Motor neuron (in vitro differentiated cells): Measurements from ENCODE around the gene CDRT15L2. TPM values are rescaled to one million over a fixed set of nuclear protein-coding genes. Genes with fewer than 3 reads are reported as not detected.
"Not testable (repeated sequence)": the region's sequence is repeated elsewhere in the genome, so short reads cannot be mapped to it uniquely, and the experiment has no call there.

ENCODE experiments used
- ATAC-seq, 8 experiments: fragments of 200-7000 bp; cut with Tn5 transposase; replicated peaks in 6 of 8; 2 replicates each; pipeline ENCODE4 v1.8.0; 2021; ENCODE audit warnings: mild to moderate bottlenecking in 8 of 8, moderate library complexity in 8 of 8
- H3K27ac ChIP-seq, 2 donors: fragments of 250-450 bp; sonication (Bioruptor Pico); 2 replicates each; pipeline ENCODE4 v1.9.0; 2021; ENCODE audit warnings: antibody characterized with exemption in 2 of 2, mild to moderate bottlenecking in 2 of 2, moderate library complexity in 1 of 2
- H3K4me1 ChIP-seq, 2 donors: fragments of 250-450 bp; sonication (Bioruptor Pico); replicated peaks in 1 of 2; 2 replicates each; pipeline ENCODE4 v1.6.1; 2021; ENCODE audit warnings: antibody characterized with exemption in 2 of 2, mild to moderate bottlenecking in 2 of 2, moderate library complexity in 1 of 2
- H3K4me3 ChIP-seq, 5 donors: fragments of 250-450 bp; sonication (Bioruptor Pico); 2 replicates each; pipeline ENCODE4 v1.9.0; 2021; ENCODE audit warnings: antibody characterized with exemption in 5 of 5, mild to moderate bottlenecking in 5 of 5, moderate library complexity in 4 of 5
- WGBS, 10 experiments: fragments of 450-650 bp; shearing (Covaris generic); methylation state at CpG; one replicate each; pipeline ENCODE4 v1.0.0; 2022; 5-methylcytosine and 5-hydroxymethylcytosine counted together
- in situ Hi-C, 9 experiments: fragments of 400-800 bp; cut with MboI; loops; one replicate each; pipeline ENCODE4 v1.15.0; 2021; ENCODE audit warnings: low sequenced_read_pairs in 9 of 9, low pct_unique_long_range_greater_than_20kb in 2 of 9; ENCODE audit not compliant: unreplicated experiment in 9 of 9
- total RNA-seq, 8 experiments: library from RNA; unstranded; fragments of 300-600 nt; gene quantifications; 2 replicates each; pipeline versions ENCODE4 v1.2.3 to v1.2.4, GENCODE V29; 2022

The CDRT15L2 gene
- total RNA-seq, 8 experiments from 2014 or later, result 0.18 to 0.28 TPM; not detected in 6

GRCh38 chr17:20558096-20558495, 21.4 kb upstream of the CDRT15L2 start:
- H3K4me3 ChIP-seq, H3K4me1 ChIP-seq, in situ Hi-C loops, H3K27ac ChIP-seq, ATAC-seq: not testable (repeated sequence)
- 17 to 93% (median 75%) methylated on average over 1 to 5 of the region's 5 CpGs; no CpG with 5 or more reads in 2 of the 10 experiments for WGBS, 10 experiments

- H3K4me3 ChIP-seq, ATAC-seq, H3K27ac ChIP-seq, in situ Hi-C loops, H3K4me1 ChIP-seq: not testable (repeated sequence)
- 40 to 100% (median 93%) methylated on average over 1 to 3 of the region's 9 CpGs; no CpG with 5 or more reads in 6 of the 10 experiments for WGBS, 10 experiments
Observed at GRCh38 chr17:20559018-20559417, 20.5 kb upstream of the CDRT15L2 start.

- H3K4me3 ChIP-seq, result no peak overlapping the region
- ATAC-seq, result no peak
- no peaks in the 10 kb centered on the region for H3K4me1 ChIP-seq
- WGBS, 10 experiments, result 83 to 100% methylated on average over 1 of the region's 3 CpGs; no CpG with 5 or more reads in 8 of the 10 experiments
- no peak overlapping the region for H3K27ac ChIP-seq
- in situ Hi-C loops, result no loop called here
Observed at GRCh38 chr17:20562587-20562986, 16.9 kb upstream of the CDRT15L2 start.

DNA sequence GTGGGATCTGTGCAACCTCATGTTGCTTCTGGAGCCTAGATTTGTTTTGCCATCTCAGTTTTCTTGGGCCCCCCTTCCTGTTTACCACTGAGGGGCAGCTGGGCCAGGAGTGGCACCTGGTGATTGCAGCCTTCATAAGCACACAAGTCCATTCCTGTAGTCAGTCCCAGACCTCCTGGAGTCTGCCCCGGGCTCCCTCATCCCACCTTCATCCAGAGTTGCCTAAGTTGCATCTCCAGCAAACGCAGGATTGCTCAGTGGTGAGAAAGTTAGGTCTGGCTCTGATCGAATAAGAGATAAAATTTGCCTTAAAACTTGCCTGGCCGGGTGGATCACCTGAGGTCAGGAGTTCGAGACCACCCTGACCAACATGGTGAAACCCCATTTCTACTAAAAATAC, 14.3 kb upstream of the CDRT15L2 start:
- H3K4me3 ChIP-seq, ATAC-seq, H3K4me1 ChIP-seq, H3K27ac ChIP-seq, in situ Hi-C loops: not testable (repeated sequence)
- 0 to 93% (median 77%) methylated on average over 1 to 4 of the region's 5 CpGs; no CpG with 5 or more reads in 4 of the 10 experiments for WGBS, 10 experiments

DNA sequence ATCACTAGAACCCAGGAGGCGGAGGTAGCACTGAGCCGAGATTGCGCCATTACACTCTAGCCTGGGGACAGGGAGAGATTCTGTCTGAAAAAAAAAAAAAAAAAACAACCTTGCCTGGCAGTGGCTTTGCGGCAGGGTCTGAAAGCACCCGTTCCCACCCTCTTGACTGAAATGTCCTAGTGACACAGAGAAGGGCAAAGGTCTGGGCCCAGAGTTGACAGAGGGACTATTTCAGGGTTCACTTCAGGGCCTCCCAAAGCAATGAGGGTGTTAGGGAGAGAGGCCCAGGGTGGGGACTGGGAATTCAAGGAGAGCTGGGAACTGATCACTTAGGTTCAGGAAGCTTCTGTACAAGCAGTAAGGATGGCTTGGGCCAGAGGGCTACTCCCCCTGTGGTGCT, 13.8 kb upstream of the CDRT15L2 start:
- Histone ChIP-seq H3K27ac (no peak overlapping the region), H3K4me3 (no peak overlapping the region), H3K4me1 (no peaks in the 10 kb centered on the region)
- WGBS, 10 experiments, result 22 to 100% (median 91%) methylated on average over 1 to 5 of the region's 5 CpGs; no CpG with 5 or more reads in 4 of the 10 experiments
- in situ Hi-C loops, result no loop called here
- no peak for ATAC-seq

GRCh38 chr17:20566736-20567135, 12.8 kb upstream of the CDRT15L2 start:
- peak in 2 of 8 experiments; percentile 29 to 46 for ATAC-seq
- H3K4me3 ChIP-seq, in situ Hi-C loops, H3K4me1 ChIP-seq, H3K27ac ChIP-seq: not testable (repeated sequence)
- whole genome bisulfite sequencing, 10 experiments, result 38 to 80% (median 56%) methylated on average over 2 to 5 of the region's 12 CpGs; no CpG with 5 or more reads in 5 of the 10 experiments

DNA sequence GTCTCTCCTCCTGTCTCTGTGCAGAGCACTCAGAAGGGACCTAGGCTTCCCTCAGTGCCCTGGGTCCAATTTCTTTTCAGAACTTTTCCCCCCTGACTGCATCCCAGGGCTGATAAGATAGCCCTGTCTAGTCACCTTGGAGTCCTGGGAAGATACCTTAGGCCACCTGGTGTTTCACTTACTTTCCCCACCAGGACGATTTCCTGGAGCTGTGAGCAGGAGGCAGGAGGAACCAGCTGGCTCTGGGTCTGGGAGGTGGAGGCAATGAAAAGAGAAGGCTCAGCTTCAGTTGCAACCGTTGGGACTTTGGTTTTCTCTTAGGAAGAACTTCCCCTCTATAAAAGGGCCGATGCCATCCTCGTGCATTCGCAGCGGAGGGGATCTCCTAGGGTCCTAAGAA, 12.1 kb upstream of the CDRT15L2 start:
- H3K4me3 ChIP-seq, in situ Hi-C loops, ATAC-seq, H3K27ac ChIP-seq, H3K4me1 ChIP-seq: not testable (repeated sequence)
- WGBS, 10 experiments, result no CpG with 5 or more reads among the region's 6 CpGs

- H3K4me1 ChIP-seq, in situ Hi-C loops, H3K4me3 ChIP-seq, ATAC-seq, H3K27ac ChIP-seq: not testable (repeated sequence)
- WGBS, 10 experiments, result 60 to 100% (median 90%) methylated on average over 1 to 2 of the region's 8 CpGs; no CpG with 5 or more reads in 7 of the 10 experiments
Observed at GRCh38 chr17:20568604-20569003, 10.9 kb upstream of the CDRT15L2 start.

GRCh38 chr17:20571653-20572052, 7.9 kb upstream of the CDRT15L2 start:
- ATAC-seq, result peak in 2 of 8 experiments; percentile 78 to 90
- in situ Hi-C loops, H3K4me1 ChIP-seq, H3K4me3 ChIP-seq, H3K27ac ChIP-seq: not testable (repeated sequence)
- no CpG with 5 or more reads among the region's 13 CpGs for WGBS, 10 experiments

DNA sequence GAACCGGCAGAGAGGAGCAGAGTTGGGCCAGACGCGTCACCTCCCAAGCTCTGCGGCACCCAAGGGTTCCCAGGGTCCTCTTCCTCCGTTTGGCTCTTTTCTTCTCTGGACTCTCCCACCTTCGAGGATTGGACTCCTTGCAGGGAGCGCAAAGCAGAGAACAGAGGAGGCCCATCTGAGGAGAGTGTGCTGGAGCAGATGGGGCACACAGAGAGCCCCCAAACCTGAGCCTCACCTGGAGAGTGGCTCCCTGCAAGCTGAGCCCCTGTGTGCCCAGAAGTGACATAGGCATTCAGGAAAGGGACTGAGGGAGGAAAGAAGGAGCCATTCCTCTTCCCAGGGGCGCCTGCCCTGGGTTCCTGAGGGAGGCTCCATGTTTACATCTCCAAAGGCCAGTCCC, 6.3 kb upstream of the CDRT15L2 start:
- 20% methylated on average over 1 of the region's 8 CpGs; no CpG with 5 or more reads in 9 of the 10 experiments for WGBS, 10 experiments

DNA sequence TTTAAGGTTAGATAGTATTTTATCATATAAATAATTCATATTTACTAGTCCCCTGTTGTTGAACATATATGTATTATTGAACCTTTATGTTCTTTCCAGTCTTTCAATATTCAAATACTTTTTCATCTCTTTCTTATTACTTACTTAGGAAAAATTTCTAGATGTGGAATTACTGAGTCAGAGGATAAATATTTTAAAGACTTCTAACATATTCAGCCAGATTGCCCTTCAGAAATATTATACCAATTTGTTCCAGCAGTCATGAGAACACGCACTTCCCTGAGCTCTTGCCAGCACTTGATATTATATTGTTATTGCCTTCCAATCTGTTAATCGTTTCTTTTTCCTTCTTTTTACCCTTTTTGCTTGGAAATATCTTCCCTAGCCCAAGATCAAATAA, 4.5 kb upstream of the CDRT15L2 start:
- H3K27ac ChIP-seq, in situ Hi-C loops, ATAC-seq, H3K4me1 ChIP-seq, H3K4me3 ChIP-seq: not testable (repeated sequence)
- WGBS, 10 experiments, result 20 to 67% (median 63%) methylated on average over 1 to 2 of the region's 2 CpGs; no CpG with 5 or more reads in 5 of the 10 experiments

More for the DNA sequence above, 6.3 kb upstream of the CDRT15L2 start:
- H3K4me3 ChIP-seq, H3K4me1 ChIP-seq, in situ Hi-C loops, ATAC-seq, H3K27ac ChIP-seq: not testable (repeated sequence)

GRCh38 chr17:20583891-20584577, 4.5 kb downstream of the CDRT15L2 start:
- peak in 2 of 8 experiments; percentile 45 to 56 for ATAC-seq
- in situ Hi-C loops, H3K4me3 ChIP-seq, H3K4me1 ChIP-seq, H3K27ac ChIP-seq: not testable (repeated sequence)
- no CpG with 5 or more reads among the region's 14 CpGs for whole genome bisulfite sequencing, 10 experiments

GRCh38 chr17:20588744-20589453, 9.4 kb downstream of the CDRT15L2 start:
- H3K4me1 ChIP-seq, in situ Hi-C loops, H3K27ac ChIP-seq: not testable (repeated sequence)
- WGBS, 10 experiments, result no CpG with 5 or more reads among the region's 69 CpGs
- ATAC-seq, result peak in 7 of 8 experiments; percentile 23 to 73 (median 65)
- H3K4me3 ChIP-seq, result peak overlapping the region; percentile 34 to 47 (median 42)
